Measurements from ENCODE around the gene SPOCK2. TPM values are rescaled to one million over a fixed set of nuclear protein-coding genes. Genes with fewer than 3 reads are reported as not detected.
A peak's percentile ranks its signal among the peaks of the same experiment; 100 is the strongest.
"Not testable (repeated sequence)": the region's sequence is repeated elsewhere in the genome, so short reads cannot be mapped to it uniquely, and the experiment has no call there.

SPOCK2 gene
- total RNA-seq, 2 experiments from 2014 or later = 51.9 to 127 TPM

DNA sequence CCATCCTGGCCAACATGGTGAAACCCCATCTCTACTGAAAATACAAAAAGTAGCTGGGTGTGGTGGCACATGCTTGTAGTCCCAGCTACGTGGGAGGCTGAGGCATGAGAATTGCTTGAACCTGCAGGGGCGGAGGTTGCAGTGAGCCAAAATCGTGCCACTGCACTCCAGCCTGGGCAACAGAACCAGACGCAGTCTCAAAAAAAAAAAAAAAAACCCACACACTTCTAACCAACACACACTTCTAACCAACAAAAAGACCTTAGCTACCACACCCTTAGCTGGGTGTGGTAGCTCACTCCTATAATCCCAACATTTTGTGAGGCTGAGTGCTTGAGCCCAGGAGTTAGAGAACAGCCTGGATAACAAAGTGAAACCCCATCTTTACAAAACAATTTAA lies 33.9 kb upstream of the SPOCK2 start:
- peaks cover 2% of the 10 kb centered on the region for H3K9me3 Mint-ChIP-seq (ENCODE audit: low read depth)
- no peaks in the 10 kb centered on the region for H3K27me3 Mint-ChIP-seq
- no peak for ATAC-seq
- peaks cover 17% of the 10 kb centered on the region for H3K4me1 Mint-ChIP-seq
- no peak for DNase-seq
- no peak overlapping the region for H3K27ac Mint-ChIP-seq
- CTCF ChIA-PET = interaction anchor here (0.8 to 2.7 kb wide), 5 partner anchors 9 to 215 kb away, joined by 3 to 7 read pairs (median 4); no protein-coding TSS in a partner anchor
- H3K4me3 Mint-ChIP-seq = no peak overlapping the region
- peaks cover 30% of the 10 kb centered on the region for H3K36me3 Mint-ChIP-seq

DNA sequence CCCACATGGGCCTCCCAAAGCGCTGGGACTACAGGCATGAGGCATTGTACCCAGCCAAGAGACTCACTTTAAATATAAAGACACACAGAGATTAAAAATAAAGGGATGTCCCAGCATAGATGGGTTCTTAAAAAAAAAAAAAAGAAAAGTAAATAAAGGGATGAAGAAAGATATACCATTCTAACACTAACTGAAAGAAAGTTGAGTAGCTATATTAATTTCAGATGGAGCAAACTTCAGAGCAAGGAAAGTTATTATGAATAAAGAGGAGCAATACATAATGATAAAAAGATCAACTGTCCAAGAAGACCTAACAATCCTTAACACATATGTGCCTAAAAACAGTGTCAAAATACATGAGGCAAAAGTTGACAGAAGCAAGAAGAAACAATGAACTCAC lies 33.0 kb upstream of the SPOCK2 start:
- CTCF ChIA-PET = interaction anchor here (0.7 to 2.7 kb wide), 3 partner anchors 73 to 216 kb away, joined by 5 to 7 read pairs (median 5); no protein-coding TSS in a partner anchor
- Mint-ChIP-seq H3K27me3 (no peaks in the 10 kb centered on the region), H3K4me1 (peaks cover 14% of the 10 kb centered on the region), H3K27ac (no peak overlapping the region), H3K36me3 (peaks cover 34% of the 10 kb centered on the region), H3K9me3 (ENCODE audit: low read depth) (peaks cover 6% of the 10 kb centered on the region), H3K4me3 (no peak overlapping the region)
- DNase-seq (no peak), ATAC-seq (no peak)

DNA sequence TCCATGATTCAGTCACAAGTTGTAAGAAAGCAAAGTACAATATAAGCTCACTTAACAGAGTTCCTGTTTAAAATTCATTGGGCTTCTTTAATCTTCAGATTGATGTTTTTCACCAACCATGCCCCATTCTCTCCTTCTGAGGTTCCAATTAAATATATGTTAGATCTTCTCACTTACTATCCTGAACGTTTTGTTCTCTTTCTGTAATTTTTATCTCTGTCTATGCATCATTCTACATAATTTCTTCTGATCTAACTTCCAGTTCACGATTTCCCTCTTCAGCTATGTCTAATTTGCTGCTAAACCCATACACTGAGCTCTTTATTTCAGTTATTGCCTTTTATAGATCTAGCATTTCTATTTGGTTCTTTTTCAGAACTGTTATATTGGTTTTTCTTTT lies 28.0 kb upstream of the SPOCK2 start:
- Mint-ChIP-seq H3K27ac (no peak overlapping the region), H3K27me3 (no peaks in the 10 kb centered on the region), H3K4me1 (no peaks in the 10 kb centered on the region), H3K36me3 (peaks cover 51% of the 10 kb centered on the region), H3K4me3 (no peak overlapping the region), H3K9me3 (ENCODE audit: low read depth) (peaks cover 8% of the 10 kb centered on the region)
- ATAC-seq = no peak
- DNase-seq = no peak
- CTCF ChIA-PET = interaction anchor here (0.6 to 2.0 kb wide), 5 partner anchors 8 to 702 kb away, joined by 3 to 10 read pairs (median 4); no protein-coding TSS in a partner anchor

DNA sequence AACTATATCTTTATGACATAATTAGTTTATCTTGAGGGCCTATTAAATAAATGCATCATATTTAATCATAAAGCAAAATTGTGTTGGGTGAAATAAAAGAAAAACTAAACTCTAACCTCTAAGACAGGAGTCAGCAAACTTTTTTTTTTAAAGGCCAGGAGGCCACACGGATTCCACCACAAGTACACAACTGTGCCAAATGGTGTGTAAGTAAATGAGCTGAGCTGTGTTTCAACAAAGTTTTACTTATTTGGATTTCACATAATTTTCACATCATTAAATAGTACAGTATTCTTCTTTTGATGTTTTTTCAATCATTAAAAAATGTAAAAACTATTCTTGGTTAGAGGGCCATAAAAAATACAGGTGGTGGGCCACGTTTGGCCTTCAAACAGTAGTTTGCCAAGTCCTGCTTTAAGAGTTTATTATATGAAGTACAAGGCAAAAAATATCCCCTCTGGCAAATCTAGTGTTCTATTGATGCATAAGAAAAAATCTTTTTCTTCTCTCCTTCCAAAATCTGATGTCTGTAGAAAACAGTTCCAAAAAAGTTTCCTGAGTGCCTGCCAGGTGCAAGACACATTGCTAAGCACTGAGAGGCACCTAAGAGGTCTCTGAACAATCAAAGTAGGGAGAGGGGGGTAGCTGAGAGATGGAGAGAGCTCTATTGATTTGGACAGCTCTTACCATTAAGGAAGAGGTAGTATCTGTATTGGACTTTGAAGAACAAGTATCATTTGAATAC lies 26.5 kb upstream of the SPOCK2 start:
- Mint-ChIP-seq H3K4me1 (peaks cover 4% of the 10 kb centered on the region), H3K9me3 (ENCODE audit: low read depth) (peaks cover 8% of the 10 kb centered on the region), H3K36me3 (peaks cover 45% of the 10 kb centered on the region), H3K4me3 (no peak overlapping the region), H3K27me3 (no peaks in the 10 kb centered on the region), H3K27ac (no peak overlapping the region)
- no peak for ATAC-seq
- CTCF ChIA-PET = interaction anchor here (1.3 to 2.0 kb wide), 5 partner anchors 10 to 82 kb away, joined by 5 to 10 read pairs (median 6); no protein-coding TSS in a partner anchor
- no peak for DNase-seq

DNA sequence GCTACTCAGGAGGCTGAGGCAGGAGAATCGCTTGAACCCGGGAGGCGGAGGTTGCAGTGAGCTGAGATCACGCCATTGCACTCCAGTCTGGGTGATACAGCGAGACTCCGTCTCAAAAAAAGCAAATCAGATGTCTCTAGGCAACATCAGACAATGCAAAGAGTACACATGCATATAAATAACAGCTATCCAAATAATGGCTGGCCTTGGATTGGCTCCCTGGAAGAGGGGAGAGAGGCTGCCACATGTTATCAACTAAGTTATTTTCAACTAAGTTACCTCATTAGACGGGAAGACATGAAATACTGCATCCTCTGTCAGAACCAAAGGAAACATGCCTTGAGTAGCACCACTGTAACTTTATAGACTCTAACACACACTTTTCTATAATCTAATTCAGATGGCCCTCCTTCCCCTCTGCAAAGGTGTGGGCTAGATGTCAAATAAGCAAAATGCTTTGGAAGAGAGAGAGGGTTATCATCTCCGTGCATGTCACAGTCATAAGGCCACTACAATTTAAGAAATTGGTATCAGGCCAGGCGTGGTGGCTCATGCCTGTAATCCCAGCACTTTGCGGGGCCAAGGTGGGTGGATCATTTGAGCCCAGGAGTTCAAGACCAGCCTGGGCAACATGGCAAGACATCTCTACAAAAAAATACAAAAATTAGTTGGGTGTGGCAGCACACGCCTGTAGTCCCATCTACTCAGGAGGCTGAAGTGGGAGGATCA lies 22.5 kb upstream of the SPOCK2 start:
- Mint-ChIP-seq H3K4me1 (peaks cover 41% of the 10 kb centered on the region), H3K4me3 (no peak overlapping the region)

DNA sequence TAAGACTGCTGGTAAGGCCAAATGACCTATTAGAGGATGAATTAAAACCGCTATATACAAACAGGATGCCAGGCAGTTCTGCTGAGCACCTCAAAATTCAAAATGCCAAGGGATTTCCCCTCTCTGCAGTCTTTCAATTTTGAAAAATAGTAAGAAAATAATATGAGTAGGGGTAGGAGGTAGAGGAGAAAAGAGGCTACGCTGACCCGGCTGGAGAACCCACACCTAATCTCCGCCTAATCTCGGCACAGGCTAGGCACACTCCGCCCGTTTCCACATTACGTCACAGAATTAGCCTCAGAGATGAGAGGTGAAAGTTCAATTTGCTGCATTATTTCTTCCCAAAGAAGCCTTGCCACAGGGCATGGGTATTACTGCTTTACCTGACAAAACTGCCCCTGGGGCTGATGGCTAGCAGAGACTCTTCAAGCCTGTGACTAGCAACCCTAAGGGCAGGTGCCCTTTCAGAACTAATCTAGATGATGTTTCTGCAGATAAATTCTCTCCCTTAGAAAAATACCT lies 21.3 kb upstream of the SPOCK2 start:
- CTCF ChIA-PET = no interaction called here
- Mint-ChIP-seq H3K9me3 (ENCODE audit: low read depth) (no peaks in the 10 kb centered on the region), H3K27me3 (no peaks in the 10 kb centered on the region), H3K36me3 (peaks cover 22% of the 10 kb centered on the region), H3K27ac (peak overlapping the region; percentile 52), H3K4me1 (peaks cover 41% of the 10 kb centered on the region), H3K4me3 (no peak overlapping the region)
- DNase-seq (no peak), ATAC-seq (no peak)

More for the DNA sequence above, 22.5 kb upstream of the SPOCK2 start:
- Mint-ChIP-seq H3K9me3 (ENCODE audit: low read depth) (no peaks in the 10 kb centered on the region), H3K27me3 (no peaks in the 10 kb centered on the region), H3K27ac (no peak overlapping the region), H3K36me3 (peaks cover 31% of the 10 kb centered on the region)
- CTCF ChIA-PET = interaction anchor here (1.9 kb wide), 1 partner anchor 15 kb away, joined by 4 read pairs; no protein-coding TSS in a partner anchor
- no peak for DNase-seq
- no peak for ATAC-seq

DNA sequence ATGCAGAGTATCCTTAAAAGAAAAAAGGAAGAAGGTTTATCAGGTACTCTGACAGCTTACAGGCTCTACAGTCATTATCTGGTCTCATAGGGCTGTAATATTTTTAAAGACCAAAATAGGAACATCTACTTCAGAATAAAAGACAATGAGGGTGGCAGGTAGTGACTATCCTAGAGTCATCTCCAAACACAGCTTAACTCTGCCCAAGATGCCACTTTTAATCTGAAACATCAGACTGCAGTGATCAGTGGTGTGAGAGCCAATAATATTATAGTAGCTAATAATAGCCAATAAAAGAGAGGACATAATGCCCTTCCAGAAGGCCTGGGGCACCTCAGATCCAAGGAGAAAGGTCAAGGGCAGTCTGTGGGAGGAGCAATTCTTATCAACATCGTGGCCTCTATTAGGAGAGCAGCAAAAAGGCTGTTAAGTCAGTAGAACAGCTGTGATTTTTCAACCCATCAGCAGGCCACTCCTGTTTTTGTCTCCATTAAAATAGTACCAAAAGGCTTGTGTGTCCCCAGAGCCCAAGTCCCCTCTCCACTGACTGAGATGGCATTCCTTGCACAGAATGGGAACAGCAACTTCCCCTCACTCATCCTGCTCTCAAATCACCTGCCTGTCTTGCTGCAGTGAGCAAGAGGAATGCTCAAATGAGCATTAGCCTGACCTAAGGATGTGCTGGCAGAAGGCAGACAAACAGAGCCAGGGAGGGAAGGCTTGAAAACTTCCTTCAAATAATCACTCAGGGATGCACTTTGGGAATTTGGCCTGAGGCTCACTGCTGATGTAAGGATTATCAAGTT lies 20.7 kb upstream of the SPOCK2 start:
- H3K27ac Mint-ChIP-seq = peak overlapping the region; percentile 52

DNA sequence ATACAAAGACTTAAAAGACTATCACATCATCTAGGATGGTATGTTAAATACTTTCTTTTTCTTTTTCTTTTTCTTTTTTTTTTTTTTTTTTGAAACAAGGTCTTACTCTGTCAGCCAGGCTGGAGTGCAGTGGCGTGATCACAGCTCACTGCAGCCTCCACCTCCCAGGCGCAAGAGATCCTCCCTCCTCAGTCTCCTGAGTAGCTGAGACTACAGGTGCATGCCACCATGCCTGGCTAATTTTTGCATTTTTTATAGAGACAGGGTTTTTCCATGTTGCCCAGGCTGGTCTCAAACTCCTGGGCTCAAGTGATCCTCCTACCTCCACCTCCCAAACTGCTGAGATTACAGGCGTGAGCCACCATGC lies 19.6 kb upstream of the SPOCK2 start:
- Mint-ChIP-seq H3K36me3 (peaks cover 23% of the 10 kb centered on the region), H3K27ac (peak overlapping the region; percentile 86), H3K4me3 (peak overlapping the region; percentile 66), H3K4me1 (peaks cover 41% of the 10 kb centered on the region)
- not testable (repeated sequence) for H3K27me3 Mint-ChIP-seq; ATAC-seq; H3K9me3 Mint-ChIP-seq (ENCODE audit: low read depth); DNase-seq
- CTCF ChIA-PET = interaction anchor here (0.6 to 2.0 kb wide), 11 partner anchors 9 to 232 kb away, joined by 3 to 11 read pairs (median 3); no protein-coding TSS in a partner anchor

More for the DNA sequence above, 20.7 kb upstream of the SPOCK2 start:
- Mint-ChIP-seq H3K4me1 (peaks cover 41% of the 10 kb centered on the region), H3K9me3 (ENCODE audit: low read depth) (no peaks in the 10 kb centered on the region), H3K4me3 (no peak overlapping the region), H3K36me3 (peaks cover 24% of the 10 kb centered on the region), H3K27me3 (no peaks in the 10 kb centered on the region)
- CTCF ChIA-PET = interaction anchor here (0.9 to 2.0 kb wide), 9 partner anchors 10 to 231 kb away, joined by 3 to 11 read pairs (median 3); no protein-coding TSS in a partner anchor
- ATAC-seq (no peak), DNase-seq (no peak)

DNA sequence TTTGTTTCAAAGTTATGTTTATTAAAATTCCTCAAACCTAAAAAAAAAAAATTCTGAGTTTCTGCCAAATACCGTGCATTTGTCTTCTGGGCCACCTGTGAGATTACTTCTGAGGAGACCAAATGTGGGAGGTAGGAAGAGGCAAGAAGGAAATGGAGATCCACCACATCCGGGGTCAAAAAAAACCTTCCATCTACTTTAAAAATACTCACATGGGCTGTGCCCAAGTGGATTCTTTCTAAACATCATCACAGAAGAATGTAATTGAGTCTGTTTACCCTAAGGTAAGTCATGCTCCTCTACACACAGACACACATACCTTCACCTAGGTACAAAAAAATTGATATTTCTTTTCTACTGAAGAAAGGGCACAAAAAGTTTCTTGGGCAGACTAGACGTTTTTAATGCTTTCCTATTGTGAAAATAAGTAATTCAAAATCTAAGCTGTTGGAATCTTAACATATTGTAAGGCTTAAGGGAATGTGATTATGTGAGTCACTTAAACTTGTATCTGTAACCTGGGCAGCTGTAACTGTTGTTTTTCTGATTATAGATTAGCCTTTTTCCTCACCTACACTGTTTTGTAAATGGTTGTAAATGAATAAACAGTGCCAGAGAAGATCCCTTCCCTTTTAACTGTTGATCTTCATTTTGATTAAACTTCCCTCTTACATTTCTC lies 19.1 kb upstream of the SPOCK2 start:
- Mint-ChIP-seq H3K4me1 (peaks cover 41% of the 10 kb centered on the region), H3K27me3 (no peaks in the 10 kb centered on the region), H3K9me3 (ENCODE audit: low read depth) (no peaks in the 10 kb centered on the region), H3K27ac (peak overlapping the region; percentile 86), H3K36me3 (peaks cover 22% of the 10 kb centered on the region), H3K4me3 (peak overlapping the region; percentile 66)
- ATAC-seq (peak; percentile 77), DNase-seq (peak; percentile 52)
- CTCF ChIA-PET = interaction anchor here (0.6 to 2.0 kb wide), 8 partner anchors 9 to 233 kb away, joined by 3 to 11 read pairs (median 3); no protein-coding TSS in a partner anchor

DNA sequence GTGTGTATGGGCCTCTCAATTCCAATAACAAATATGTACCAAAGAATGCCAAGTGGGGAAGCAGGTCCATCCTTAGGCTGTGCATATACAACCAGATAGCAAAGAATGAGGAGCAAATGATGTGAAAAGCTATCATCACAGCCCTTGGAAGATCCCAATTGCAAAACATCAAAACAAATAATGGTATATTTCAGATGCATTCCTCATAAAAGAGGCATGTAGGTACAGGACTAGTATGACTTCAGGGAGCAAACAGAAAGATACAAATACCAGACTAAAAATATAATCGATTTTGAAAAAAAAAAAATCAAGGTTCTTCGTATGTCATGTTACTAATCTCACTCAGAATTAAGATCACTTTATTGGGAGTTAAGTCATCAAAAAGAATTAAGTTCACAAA lies 18.5 kb upstream of the SPOCK2 start:
- CTCF ChIA-PET = interaction anchor here (1.1 to 1.3 kb wide), 2 partner anchors 8 to 17 kb away, joined by 3 read pairs; no protein-coding TSS in a partner anchor
- H3K27me3 Mint-ChIP-seq = no peaks in the 10 kb centered on the region
- DNase-seq = no peak
- H3K9me3 Mint-ChIP-seq (ENCODE audit: low read depth) = no peaks in the 10 kb centered on the region
- H3K27ac Mint-ChIP-seq = peak overlapping the region; percentile 86
- peaks cover 18% of the 10 kb centered on the region for H3K36me3 Mint-ChIP-seq
- H3K4me3 Mint-ChIP-seq = peak overlapping the region; percentile 66
- no peak for ATAC-seq
- H3K4me1 Mint-ChIP-seq = peaks cover 41% of the 10 kb centered on the region

DNA sequence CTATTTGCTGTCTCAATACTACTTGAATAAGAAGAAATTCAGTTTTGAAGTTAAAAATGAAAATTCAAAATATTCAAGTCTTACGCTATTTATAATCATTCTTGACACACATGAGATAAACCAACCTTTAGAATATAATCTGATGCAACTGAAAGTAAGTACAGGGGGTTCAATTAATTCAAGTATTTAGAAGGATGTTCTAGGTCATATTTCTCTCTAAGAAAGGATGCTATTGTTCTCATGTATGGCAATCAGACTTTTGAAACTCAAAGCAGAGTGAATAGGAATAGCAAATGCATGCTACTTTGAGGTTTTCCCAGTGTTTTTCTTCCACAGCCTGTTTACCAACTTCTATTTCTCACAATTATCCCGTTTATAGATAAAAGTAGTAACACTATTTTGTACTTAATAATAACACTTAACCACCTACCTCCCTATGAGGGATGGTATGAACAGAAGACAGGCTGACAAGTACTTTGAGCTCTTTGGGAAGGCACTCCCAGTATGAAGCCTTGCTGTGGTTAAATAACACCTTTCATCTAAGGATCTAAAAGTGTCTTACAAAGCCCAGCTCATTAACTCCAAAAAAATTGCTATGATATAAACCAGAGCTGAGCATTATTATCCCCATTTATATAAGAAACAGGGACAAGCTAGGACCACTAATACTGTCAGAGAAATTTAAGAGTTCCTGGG lies 18.0 kb upstream of the SPOCK2 start:
- no peak for DNase-seq
- Mint-ChIP-seq H3K4me3 (no peak overlapping the region), H3K27ac (peak overlapping the region; percentile 86), H3K27me3 (no peaks in the 10 kb centered on the region), H3K4me1 (peaks cover 41% of the 10 kb centered on the region), H3K36me3 (peaks cover 21% of the 10 kb centered on the region), H3K9me3 (ENCODE audit: low read depth) (no peaks in the 10 kb centered on the region)
- no peak for ATAC-seq
- CTCF ChIA-PET = interaction anchor here (0.8 to 1.1 kb wide), 2 partner anchors 18 to 20 kb away, joined by 3 read pairs; no protein-coding TSS in a partner anchor

DNA sequence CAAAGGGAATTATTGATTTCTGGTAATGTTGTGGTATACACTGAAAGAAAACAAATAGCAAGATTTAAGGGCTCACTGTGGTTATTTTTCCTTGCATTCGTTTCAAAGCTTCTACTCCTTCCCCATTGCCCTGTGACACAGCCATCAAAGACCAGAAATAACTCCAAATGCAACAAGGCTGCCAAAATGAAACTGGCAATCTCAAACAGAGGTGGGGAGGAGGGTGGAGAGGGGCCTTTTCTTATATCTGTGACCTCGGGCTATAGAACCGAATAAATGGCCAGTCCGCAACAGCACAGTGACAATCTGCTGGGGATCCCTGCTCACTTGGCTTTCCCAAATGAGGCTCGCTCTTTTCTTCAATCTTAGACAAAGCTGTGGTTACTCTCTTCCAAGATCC lies 17.4 kb upstream of the SPOCK2 start:
- H3K27ac Mint-ChIP-seq = no peak overlapping the region
- no peaks in the 10 kb centered on the region for H3K27me3 Mint-ChIP-seq
- CTCF ChIA-PET = interaction anchor here (0.8 to 1.1 kb wide), 2 partner anchors 19 to 20 kb away, joined by 3 read pairs; no protein-coding TSS in a partner anchor
- DNase-seq (no peak), ATAC-seq (no peak)
- peaks cover 41% of the 10 kb centered on the region for H3K4me1 Mint-ChIP-seq
- H3K4me3 Mint-ChIP-seq = no peak overlapping the region
- H3K9me3 Mint-ChIP-seq (ENCODE audit: low read depth) = no peaks in the 10 kb centered on the region
- H3K36me3 Mint-ChIP-seq = peaks cover 24% of the 10 kb centered on the region
